ENCODE results near the gene WNK2. TPM values are rescaled to one million over a fixed set of nuclear protein-coding genes. Genes with fewer than 3 reads are reported as not detected.
A peak's percentile ranks its signal among the peaks of the same experiment; 100 is the strongest.

WNK2 gene
- total RNA-seq, 1 donor from 2014 or later, result 336 TPM

DNA sequence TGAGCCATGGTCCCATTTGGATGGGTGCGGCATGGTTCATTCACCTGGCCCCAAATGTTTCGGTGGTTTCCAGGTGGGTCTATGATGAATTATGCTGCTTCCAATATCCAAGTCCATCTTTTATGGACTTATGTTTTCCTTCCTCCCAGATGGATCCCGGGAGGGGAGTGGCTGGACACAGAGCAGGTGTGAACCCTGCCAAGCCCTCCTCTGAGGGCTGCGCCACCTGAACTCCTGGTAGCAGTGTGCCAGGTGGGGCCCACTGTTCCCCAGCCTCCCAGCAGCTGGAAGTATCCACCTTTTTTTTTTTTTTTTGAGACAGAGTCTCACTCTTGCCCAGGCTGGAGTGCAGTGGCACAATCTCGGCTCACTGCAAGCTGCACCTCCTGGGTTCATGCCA lies 42.9 kb downstream of the WNK2 start:
- H3K36me3 Mint-ChIP-seq (ENCODE audit: unreplicated experiment), result no peaks in the 10 kb centered on the region
- TF ChIP-seq, protein P1, sequence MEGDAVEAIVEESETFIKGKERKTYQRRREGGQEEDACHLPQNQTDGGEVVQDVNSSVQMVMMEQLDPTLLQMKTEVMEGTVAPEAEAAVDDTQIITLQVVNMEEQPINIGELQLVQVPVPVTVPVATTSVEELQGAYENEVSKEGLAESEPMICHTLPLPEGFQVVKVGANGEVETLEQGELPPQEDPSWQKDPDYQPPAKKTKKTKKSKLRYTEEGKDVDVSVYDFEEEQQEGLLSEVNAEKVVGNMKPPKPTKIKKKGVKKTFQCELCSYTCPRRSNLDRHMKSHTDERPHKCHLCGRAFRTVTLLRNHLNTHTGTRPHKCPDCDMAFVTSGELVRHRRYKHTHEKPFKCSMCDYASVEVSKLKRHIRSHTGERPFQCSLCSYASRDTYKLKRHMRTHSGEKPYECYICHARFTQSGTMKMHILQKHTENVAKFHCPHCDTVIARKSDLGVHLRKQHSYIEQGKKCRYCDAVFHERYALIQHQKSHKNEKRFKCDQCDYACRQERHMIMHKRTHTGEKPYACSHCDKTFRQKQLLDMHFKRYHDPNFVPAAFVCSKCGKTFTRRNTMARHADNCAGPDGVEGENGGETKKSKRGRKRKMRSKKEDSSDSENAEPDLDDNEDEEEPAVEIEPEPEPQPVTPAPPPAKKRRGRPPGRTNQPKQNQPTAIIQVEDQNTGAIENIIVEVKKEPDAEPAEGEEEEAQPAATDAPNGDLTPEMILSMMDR (IDR thresholded peaks at IDR 0.05; ENCODE audit: partially characterized antibody, unreplicated experiment), result no peak
- H3K27me3 Mint-ChIP-seq (ENCODE audit: unreplicated experiment), result peaks cover 14% of the 10 kb centered on the region
- H3K27ac Mint-ChIP-seq (ENCODE audit: unreplicated experiment), result no peak overlapping the region
- peaks cover 22% of the 10 kb centered on the region for H3K9me3 Mint-ChIP-seq (ENCODE audit: unreplicated experiment)
- peaks cover 44% of the 10 kb centered on the region for H3K4me1 Mint-ChIP-seq (ENCODE audit: low read depth, unreplicated experiment)
- no peak overlapping the region for H3K4me3 Mint-ChIP-seq (ENCODE audit: unreplicated experiment)
- no peak for DNase-seq

DNA sequence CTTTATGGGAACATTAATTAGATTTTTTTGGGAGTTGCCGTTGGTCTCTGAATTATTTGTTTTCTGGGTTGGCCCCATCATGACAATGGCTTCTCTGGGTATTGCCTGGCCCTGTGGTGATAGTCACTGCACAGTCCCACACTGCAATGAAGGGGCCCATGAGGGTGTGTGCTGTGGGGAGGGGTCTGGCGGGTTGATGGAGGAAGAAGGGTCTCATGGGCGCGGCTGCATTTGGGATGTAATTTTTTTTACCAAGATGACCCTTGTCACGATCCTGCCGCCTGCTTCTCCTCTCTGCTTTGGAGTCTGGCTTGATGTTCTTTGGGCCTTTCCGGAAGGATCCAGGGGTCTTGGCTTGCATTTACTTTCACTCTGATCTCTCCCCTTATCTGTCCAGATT lies 44.1 kb downstream of the WNK2 start:
- H3K4me3 Mint-ChIP-seq (ENCODE audit: unreplicated experiment), result no peak overlapping the region
- no peak for DNase-seq
- TF ChIP-seq, protein P1 (IDR thresholded peaks at IDR 0.05; ENCODE audit: partially characterized antibody, unreplicated experiment), result no peak
- H3K4me1 Mint-ChIP-seq (ENCODE audit: low read depth, unreplicated experiment), result peaks cover 40% of the 10 kb centered on the region
- peak overlapping the region; percentile 2 for H3K27ac Mint-ChIP-seq (ENCODE audit: unreplicated experiment)
- H3K36me3 Mint-ChIP-seq (ENCODE audit: unreplicated experiment), result no peaks in the 10 kb centered on the region
- H3K27me3 Mint-ChIP-seq (ENCODE audit: unreplicated experiment), result peaks cover 12% of the 10 kb centered on the region
- H3K9me3 Mint-ChIP-seq (ENCODE audit: unreplicated experiment), result peaks cover 22% of the 10 kb centered on the region

DNA sequence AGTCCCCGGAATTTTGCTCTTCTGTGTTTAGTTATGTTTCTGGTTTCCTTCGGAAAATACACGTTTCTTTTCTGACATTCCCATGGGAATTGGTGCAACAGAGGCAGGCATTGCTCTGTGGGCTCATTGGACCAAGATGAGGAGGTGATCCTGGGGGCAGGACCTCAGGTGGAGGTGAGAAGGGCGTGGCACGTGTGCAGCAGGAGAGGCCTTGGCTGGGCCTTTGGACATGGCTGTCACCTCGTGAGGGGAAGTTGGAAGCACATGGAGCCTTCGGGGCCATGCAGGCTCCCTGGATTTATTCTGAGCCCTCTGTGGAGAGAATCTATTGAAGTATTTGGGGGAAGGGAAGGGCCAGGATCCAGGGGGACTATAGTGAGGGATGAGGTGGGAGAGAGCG lies 44.5 kb downstream of the WNK2 start:
- Mint-ChIP-seq H3K36me3 (ENCODE audit: unreplicated experiment) (no peaks in the 10 kb centered on the region), H3K9me3 (ENCODE audit: unreplicated experiment) (peaks cover 22% of the 10 kb centered on the region)

DNA sequence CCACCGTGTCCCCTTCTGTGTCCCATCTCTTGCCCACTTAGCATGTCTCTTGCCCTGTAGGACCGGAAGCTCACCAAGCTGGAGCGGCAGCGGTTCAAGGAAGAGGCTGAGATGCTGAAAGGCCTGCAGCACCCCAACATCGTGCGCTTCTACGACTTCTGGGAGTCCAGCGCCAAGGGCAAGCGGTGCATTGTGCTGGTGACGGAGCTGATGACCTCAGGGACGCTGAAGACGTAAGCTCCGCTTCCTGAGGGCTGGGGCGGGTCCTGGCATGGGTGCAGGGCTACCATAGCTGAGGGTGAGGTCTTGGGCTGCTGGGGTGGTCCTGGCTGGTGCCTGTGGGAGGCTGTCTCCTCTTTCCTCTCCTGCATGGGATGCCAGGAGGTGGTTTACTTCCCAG lies 45.7 kb downstream of the WNK2 start:
- Mint-ChIP-seq H3K36me3 (ENCODE audit: unreplicated experiment) (no peaks in the 10 kb centered on the region), H3K27me3 (ENCODE audit: unreplicated experiment) (peaks cover 12% of the 10 kb centered on the region), H3K4me1 (ENCODE audit: low read depth, unreplicated experiment) (peaks cover 27% of the 10 kb centered on the region), H3K27ac (ENCODE audit: unreplicated experiment) (no peak overlapping the region), H3K9me3 (ENCODE audit: unreplicated experiment) (peaks cover 21% of the 10 kb centered on the region), H3K4me3 (ENCODE audit: unreplicated experiment) (no peak overlapping the region)
- DNase-seq, result no peak
- TF ChIP-seq, protein P1 (IDR thresholded peaks at IDR 0.05; ENCODE audit: partially characterized antibody, unreplicated experiment), result no peak

More for the DNA sequence above, 44.5 kb downstream of the WNK2 start:
- Mint-ChIP-seq H3K27me3 (ENCODE audit: unreplicated experiment) (peaks cover 12% of the 10 kb centered on the region), H3K4me1 (ENCODE audit: low read depth, unreplicated experiment) (peaks cover 38% of the 10 kb centered on the region), H3K27ac (ENCODE audit: unreplicated experiment) (peak overlapping the region; percentile 2), H3K4me3 (ENCODE audit: unreplicated experiment) (no peak overlapping the region)
- TF ChIP-seq, protein P1 (IDR thresholded peaks at IDR 0.05; ENCODE audit: partially characterized antibody, unreplicated experiment), result no peak
- DNase-seq, result no peak

DNA sequence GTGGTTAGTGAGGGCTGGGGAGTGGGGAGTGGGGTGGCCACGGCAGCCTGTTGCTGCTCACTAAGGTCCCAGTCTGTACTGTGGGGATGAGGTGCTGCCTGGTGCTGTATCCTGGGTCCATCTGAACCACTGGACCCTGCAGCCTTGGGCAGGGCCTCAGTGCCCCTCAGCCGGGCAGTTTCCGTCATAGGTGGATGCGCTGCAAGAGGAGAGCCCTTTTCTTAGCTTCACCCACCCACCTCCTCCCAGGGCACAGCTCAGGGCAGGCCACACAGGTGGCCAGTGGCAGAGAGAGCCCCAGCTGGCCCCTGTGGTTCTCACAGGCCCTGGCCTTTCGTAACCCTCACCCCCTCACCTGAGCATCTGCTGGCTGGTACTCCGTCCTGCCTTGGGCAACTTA lies 46.2 kb downstream of the WNK2 start:
- DNase-seq, result no peak
- Mint-ChIP-seq H3K9me3 (ENCODE audit: unreplicated experiment) (peaks cover 21% of the 10 kb centered on the region), H3K27me3 (ENCODE audit: unreplicated experiment) (peaks cover 12% of the 10 kb centered on the region), H3K27ac (ENCODE audit: unreplicated experiment) (no peak overlapping the region), H3K4me3 (ENCODE audit: unreplicated experiment) (no peak overlapping the region), H3K4me1 (ENCODE audit: low read depth, unreplicated experiment) (peaks cover 26% of the 10 kb centered on the region), H3K36me3 (ENCODE audit: unreplicated experiment) (no peaks in the 10 kb centered on the region)
- TF ChIP-seq, protein P1 (IDR thresholded peaks at IDR 0.05; ENCODE audit: partially characterized antibody, unreplicated experiment), result no peak
